Measurements from ENCODE around the gene AAMP. TPM values are rescaled to one million over a fixed set of nuclear protein-coding genes. Genes with fewer than 3 reads are reported as not detected.

The AAMP gene
- total and polyA plus RNA-seq, 12 donors: 54.8 to 314 (median 110) TPM

DNA sequence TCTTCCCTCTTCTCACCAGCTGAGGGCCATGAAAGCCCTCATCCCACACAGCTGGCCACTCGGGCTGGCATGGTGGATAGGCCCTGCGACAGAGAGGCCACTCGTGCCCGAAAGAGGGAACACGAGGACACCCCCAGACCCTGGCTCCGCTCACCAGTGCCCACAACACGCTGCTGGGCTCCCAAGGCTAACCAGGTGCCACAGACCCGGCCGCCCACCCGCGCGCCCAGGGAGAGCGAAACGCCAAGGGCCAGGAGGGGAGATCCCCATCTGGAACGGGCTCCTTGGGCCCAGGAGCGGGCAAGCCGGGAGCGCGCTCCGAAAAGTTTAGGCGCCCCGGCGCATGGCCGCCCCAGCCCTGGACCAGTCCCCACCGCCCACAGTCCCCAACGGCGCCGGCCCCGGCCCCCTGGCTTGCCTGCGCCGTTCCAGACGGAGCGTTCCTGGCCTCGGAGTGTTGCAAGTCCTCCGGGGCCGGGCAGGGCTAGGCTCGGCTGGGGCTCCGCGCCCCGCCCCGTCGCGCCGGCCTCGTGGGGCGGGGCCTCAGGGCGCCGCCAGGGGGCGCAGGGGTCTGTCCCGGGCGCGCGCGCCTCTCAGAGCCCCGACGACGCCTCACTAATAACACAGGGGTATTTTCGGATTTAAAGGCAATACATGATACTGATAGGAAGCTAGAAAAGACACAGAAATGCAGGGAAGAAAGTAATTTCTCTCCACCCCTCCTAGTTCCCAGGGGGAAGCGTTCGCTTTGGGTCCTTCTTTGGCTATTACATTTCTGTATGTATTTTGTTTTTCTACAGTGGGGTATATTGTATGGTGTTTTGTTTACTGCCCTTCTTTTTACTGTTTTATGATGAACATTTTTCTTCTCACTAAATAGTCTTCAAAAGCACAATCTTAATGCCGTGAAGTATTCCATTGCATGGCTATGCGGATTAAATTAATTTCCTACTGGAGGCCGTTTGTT is 22.4 kb upstream of the AAMP start, which contains the start of gene TMBIM1:
TSS of gene TMBIM1 (minus strand) at position 456 of the 967 bp plus-strand sequence. CDS start 10,362 bp downstream, outside the sequence.
- peaks cover 25 to 64% of the 10 kb centered on the region in 2 donors for H3K4me1 ChIP-seq (replicated peaks in 1 of 2)
- H3K36me3 ChIP-seq (replicated peaks in 1 of 2): no peaks in the 10 kb centered on the region
- 2 to 12% (median 6%) methylated on average over 19 to 63 of the region's 63 CpGs for WGBS, 4 donors
- H3K27me3 ChIP-seq: no peaks in the 10 kb centered on the region
- intact Hi-C loops (cut with DNase I): no loop called here
- TF ChIP-seq POLR2A (IDR thresholded peaks at IDR 0.05): peak; percentile 62 to 87
- TF ChIP-seq, protein P1, sequence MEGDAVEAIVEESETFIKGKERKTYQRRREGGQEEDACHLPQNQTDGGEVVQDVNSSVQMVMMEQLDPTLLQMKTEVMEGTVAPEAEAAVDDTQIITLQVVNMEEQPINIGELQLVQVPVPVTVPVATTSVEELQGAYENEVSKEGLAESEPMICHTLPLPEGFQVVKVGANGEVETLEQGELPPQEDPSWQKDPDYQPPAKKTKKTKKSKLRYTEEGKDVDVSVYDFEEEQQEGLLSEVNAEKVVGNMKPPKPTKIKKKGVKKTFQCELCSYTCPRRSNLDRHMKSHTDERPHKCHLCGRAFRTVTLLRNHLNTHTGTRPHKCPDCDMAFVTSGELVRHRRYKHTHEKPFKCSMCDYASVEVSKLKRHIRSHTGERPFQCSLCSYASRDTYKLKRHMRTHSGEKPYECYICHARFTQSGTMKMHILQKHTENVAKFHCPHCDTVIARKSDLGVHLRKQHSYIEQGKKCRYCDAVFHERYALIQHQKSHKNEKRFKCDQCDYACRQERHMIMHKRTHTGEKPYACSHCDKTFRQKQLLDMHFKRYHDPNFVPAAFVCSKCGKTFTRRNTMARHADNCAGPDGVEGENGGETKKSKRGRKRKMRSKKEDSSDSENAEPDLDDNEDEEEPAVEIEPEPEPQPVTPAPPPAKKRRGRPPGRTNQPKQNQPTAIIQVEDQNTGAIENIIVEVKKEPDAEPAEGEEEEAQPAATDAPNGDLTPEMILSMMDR (IDR thresholded peaks at IDR 0.05): peak; percentile 9 to 97 (median 70)
- DNase-seq: peak; percentile 76 to 86 (median 80)
- H3K27ac ChIP-seq: peak within 1 kb of the TSS; percentile 81 to 97 (median 96)
- peak within 1 kb of the TSS; percentile 54 to 90 (median 80) for H3K4me3 ChIP-seq
- no peaks in the 10 kb centered on the region for H3K9me3 ChIP-seq (replicated peaks in 1 of 3)

DNA sequence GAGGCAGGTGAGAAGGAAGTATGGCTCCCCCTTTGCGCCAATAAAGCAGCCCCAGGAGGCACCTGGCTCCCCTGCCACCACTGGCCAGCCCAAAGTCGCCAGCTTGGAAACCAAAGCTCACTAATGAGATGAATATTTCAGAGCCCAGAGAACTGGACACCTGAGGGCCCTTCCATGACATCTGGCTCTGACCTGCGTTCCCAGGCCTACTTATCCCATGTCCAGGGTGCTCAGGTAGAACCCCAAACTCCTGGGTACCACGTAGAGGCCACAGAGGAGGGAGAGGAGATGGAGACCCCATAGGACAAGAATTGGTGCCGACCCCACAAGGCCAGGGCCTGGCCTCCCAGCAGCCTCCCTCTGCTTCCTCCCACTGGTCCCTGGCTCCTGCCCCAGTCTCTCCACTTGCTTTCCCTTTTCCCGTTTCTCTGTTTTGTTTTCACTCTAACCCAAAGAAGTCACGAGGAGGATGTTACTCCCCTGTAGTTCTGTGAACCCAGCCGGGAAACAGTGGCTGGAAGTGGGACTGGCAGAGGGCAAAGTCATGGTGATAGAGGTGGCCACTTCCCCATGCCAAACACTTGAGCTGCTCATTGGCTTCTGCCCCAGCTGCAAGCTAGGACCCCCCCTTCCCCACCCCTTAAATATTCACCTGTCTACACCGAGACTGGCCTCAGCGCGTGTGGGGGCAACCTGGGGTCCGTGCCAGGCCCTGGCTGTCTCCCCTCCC is 21.5 kb upstream of the AAMP start:
- Histone ChIP-seq H3K27me3 (no peaks in the 10 kb centered on the region), H3K4me1 (replicated peaks in 1 of 2) (peaks cover 34 to 72% of the 10 kb centered on the region in 2 donors), H3K27ac (peak overlapping the region; percentile 81 to 97 (median 96)), H3K4me3 (peak overlapping the region; percentile 54 to 90 (median 80)), H3K36me3 (replicated peaks in 1 of 2) (no peaks in the 10 kb centered on the region), H3K9me3 (replicated peaks in 1 of 3) (no peaks in the 10 kb centered on the region)
- 20 to 48% (median 31%) methylated on average over 8 to 12 of the region's 12 CpGs for WGBS, 4 donors
- intact Hi-C loops (cut with DNase I): no loop called here
- TF ChIP-seq POLR2A (IDR thresholded peaks at IDR 0.05): no peak
- TF ChIP-seq, protein P1 (IDR thresholded peaks at IDR 0.05): no peak
- DNase-seq: peak in 4 of 7 donors; percentile 42 to 53 (median 44)

DNA sequence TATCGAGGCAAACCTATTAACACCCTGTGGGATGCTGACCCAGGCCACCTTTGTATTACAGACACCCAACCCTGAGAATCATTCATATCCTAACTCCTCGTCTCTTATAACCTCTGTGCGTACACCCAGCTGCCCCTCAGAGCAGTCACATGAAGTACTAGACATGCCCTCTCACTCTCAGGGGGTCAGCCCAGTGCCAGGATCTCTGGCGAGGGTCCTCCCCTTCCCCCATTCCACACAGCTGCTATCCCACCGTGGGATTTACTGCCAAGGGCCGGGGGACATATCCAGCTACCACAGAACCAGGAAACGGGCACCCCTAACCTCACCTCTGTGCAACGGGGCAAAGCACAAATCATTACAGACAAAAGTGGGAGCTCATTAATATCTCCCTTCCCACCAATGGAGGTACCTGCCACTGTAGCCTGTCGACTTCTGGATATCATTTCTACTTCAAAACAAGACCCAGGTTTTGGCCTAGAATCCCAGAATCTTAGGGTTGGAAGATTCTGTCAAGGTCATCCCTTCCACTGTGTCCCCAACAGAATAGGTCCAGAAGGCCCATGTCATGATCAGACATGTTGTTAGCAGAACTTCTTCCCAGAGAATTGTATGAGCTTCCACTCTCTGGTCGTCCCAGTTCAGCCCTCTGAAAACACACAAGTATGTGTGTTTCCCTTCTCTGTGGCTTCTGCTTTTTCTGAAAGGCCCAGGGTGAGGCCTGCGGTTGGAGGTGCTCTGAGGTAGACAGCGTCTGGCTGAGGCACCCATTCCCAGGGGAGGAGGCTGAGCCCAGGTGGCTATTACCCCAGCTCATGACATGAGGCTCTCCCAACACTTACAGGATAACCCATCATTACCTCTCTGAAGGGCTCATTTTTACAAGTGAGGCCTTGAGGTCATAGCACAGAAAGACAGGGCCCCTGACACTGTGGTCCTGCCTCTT is 20.7 kb upstream of the AAMP start:
- H3K4me1 ChIP-seq (replicated peaks in 1 of 2): peaks cover 43 to 81% of the 10 kb centered on the region in 2 donors
- no peaks in the 10 kb centered on the region for H3K9me3 ChIP-seq (replicated peaks in 1 of 3)
- H3K4me3 ChIP-seq: peak overlapping the region in 2 of 4 donors; percentile 79 to 90
- TF ChIP-seq POLR2A (IDR thresholded peaks at IDR 0.05): no peak
- TF ChIP-seq, protein P1 (IDR thresholded peaks at IDR 0.05): no peak
- intact Hi-C loops (cut with DNase I): no loop called here
- H3K27me3 ChIP-seq: no peaks in the 10 kb centered on the region
- no peaks in the 10 kb centered on the region for H3K36me3 ChIP-seq (replicated peaks in 1 of 2)
- WGBS, 4 donors: 50 to 60% (median 56%) methylated on average over 12 of the region's 12 CpGs
- peak overlapping the region; percentile 81 to 97 (median 96) for H3K27ac ChIP-seq
- peak in 1 of 7 donors; percentile 21 for DNase-seq

All from adrenal gland (tissue), 12 donors.